ENCODE results near the gene XYLT1. TPM values are rescaled to one million over a fixed set of nuclear protein-coding genes. Genes with fewer than 3 reads are reported as not detected.
"Not testable (repeated sequence)": the region's sequence is repeated elsewhere in the genome, so short reads cannot be mapped to it uniquely, and the experiment has no call there.

Gene XYLT1
- total and polyA plus RNA-seq, 10 of the 15 experiments (the other 5 are each of a cell fraction or from before 2014, with no cell fraction given): 0.88 to 14.8 (median 5.8) TPM

DNA sequence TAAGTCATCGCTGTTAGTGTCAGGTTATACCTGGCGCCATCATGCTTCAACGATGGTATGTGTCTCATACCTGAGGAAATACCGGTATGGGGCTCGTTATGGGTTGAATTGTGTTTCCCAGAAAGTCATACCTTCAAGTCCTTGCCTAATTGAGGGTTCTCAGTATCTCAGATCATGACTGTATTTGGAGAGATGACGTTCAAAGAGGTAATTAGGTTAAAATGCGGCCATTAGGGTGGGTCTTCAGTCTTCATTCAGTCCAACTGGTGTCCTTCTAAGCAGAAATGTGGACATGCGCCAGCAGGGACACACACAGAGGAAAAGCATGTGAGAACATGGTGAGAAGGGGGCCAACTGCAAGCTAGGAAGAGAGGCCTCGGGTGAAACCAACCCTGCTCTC is 37.5 kb upstream of the XYLT1 start:
- no peak for FAIRE-seq

GRCh38 chr16:17507516-17507915 is 36.8 kb upstream of the XYLT1 start:
- in situ Hi-C loops (cut with MboI); intact Hi-C loops (cut with micrococcal nuclease; ENCODE audit: unreplicated experiment); H3K36me3 ChIP-seq (ENCODE audit: control insufficient read depth in 2 of 2, insufficient read depth in 2 of 2, low read length in 1 of 2); FAIRE-seq; CTCF ChIA-PET; H3K4me2 ChIP-seq (ENCODE audit: control insufficient read depth, insufficient read depth); H3K9ac ChIP-seq (ENCODE audit: control insufficient read depth, insufficient read depth, low read length); POLR2A ChIA-PET; H3K4me3 ChIP-seq; ATAC-seq; H3K27ac ChIP-seq (ENCODE audit: control insufficient read depth, insufficient read depth); BruUV-seq (replicated peaks); H3K4me1 ChIP-seq (ENCODE audit: control insufficient read depth, insufficient read depth, low read length); SMC1A ChIA-PET (ENCODE audit: uncharacterized antibody, unreplicated experiment); H3K79me2 ChIP-seq (ENCODE audit: control insufficient read depth, insufficient read depth, low read length); H3K9me3 ChIP-seq (replicated peaks; ENCODE audit: control insufficient read depth, insufficient read depth, low read length); DNase-seq (ENCODE audit: low read depth, low spot score); H3K27me3 ChIP-seq (replicated peaks in 1 of 2; ENCODE audit: control insufficient read depth in 2 of 2, insufficient read depth in 2 of 2, low read length in 1 of 2); RAD21 ChIA-PET (ENCODE audit: unreplicated experiment); H2AFZ ChIP-seq (ENCODE audit: control insufficient read depth, low read depth, low read length); H4K20me1 ChIP-seq (ENCODE audit: control insufficient read depth, insufficient read depth): not testable (repeated sequence)
- WGBS (ENCODE audit: insufficient coverage, insufficient replicate concordance, low lambda C conversion rate, missing lambda C conversion rate): 34% methylated on average over 8 of the region's 8 CpGs

More for the DNA sequence above, 37.5 kb upstream of the XYLT1 start:
- Histone ChIP-seq H3K27me3 (replicated peaks in 1 of 2; ENCODE audit: control insufficient read depth in 2 of 2, insufficient read depth in 2 of 2, low read length in 1 of 2) (0 out of 4 replicates have a peak, but pooled peaks cover 0 to 3% of the 10 kb centered on the region in 2 experiments), H3K4me3 (no peak overlapping the region), H3K9me3 (replicated peaks; ENCODE audit: control insufficient read depth, insufficient read depth, low read length) (no peaks in the 10 kb centered on the region; the same call in 2 of the 3 replicates), H3K36me3 (ENCODE audit: control insufficient read depth in 2 of 2, insufficient read depth in 2 of 2, low read length in 1 of 2) (no peaks in the 10 kb centered on the region), H3K9ac (ENCODE audit: control insufficient read depth, insufficient read depth, low read length) (no peak overlapping the region), H3K4me2 (ENCODE audit: control insufficient read depth, insufficient read depth) (no peak overlapping the region), H3K4me1 (ENCODE audit: control insufficient read depth, insufficient read depth, low read length) (no peaks in the 10 kb centered on the region), H3K79me2 (ENCODE audit: control insufficient read depth, insufficient read depth, low read length) (no peaks in the 10 kb centered on the region), H3K27ac (ENCODE audit: control insufficient read depth, insufficient read depth) (no peak overlapping the region), H4K20me1 (ENCODE audit: control insufficient read depth, insufficient read depth) (no peaks in the 10 kb centered on the region), H2AFZ (ENCODE audit: control insufficient read depth, low read depth, low read length) (no peak overlapping the region)
- TF ChIP-seq HDGF (IDR thresholded peaks at IDR 0.05) (no peak), E4F1 (IDR thresholded peaks at IDR 0.05; ENCODE audit: borderline replicate concordance, partially characterized antibody) (no peak), HDAC6 (IDR thresholded peaks at IDR 0.05; ENCODE audit: unreplicated experiment) (no peak), SMAD5 (IDR thresholded peaks at IDR 0.05; ENCODE audit: low read depth) (no peak), SMARCA5 (IDR thresholded peaks at IDR 0.05) (no peak), RB1 (IDR thresholded peaks at IDR 0.05; ENCODE audit: borderline replicate concordance) (no peak), RFX5 (IDR thresholded peaks at IDR 0.05; ENCODE audit: low read depth, low read length) (no peak), NR2C1 (IDR thresholded peaks at IDR 0.05) (no peak), SIN3A (IDR thresholded peaks at IDR 0.05; ENCODE audit: low read depth, low read length) (no peak), FOXK2 (IDR thresholded peaks at IDR 0.05) (no peak)
- DNase-seq (ENCODE audit: low read depth, low spot score) (no peak), ATAC-seq (no peak)
- SMC1A ChIA-PET (ENCODE audit: uncharacterized antibody, unreplicated experiment): no interaction called here
- in situ Hi-C loops (cut with MboI) (no loop called here), intact Hi-C loops (cut with micrococcal nuclease; ENCODE audit: unreplicated experiment) (no loop called here)
- POLR2A ChIA-PET: no interaction called here
- 55% methylated on average over 9 of the region's 9 CpGs for WGBS (ENCODE audit: insufficient coverage, insufficient replicate concordance, low lambda C conversion rate, missing lambda C conversion rate)
- RAD21 ChIA-PET (ENCODE audit: unreplicated experiment): no interaction called here
- no TSS peak for BruUV-seq (replicated peaks)
- CTCF ChIA-PET: interaction anchor here (0.7 kb wide), 1 partner anchor 1611 kb away, joined by 4 read pairs; no protein-coding TSS in a partner anchor

GRCh38 chr16:17505828-17506227 is 35.1 kb upstream of the XYLT1 start:
- POLR2A ChIA-PET; H3K27me3 ChIP-seq (replicated peaks in 1 of 2; ENCODE audit: control insufficient read depth in 2 of 2, insufficient read depth in 2 of 2, low read length in 1 of 2); in situ Hi-C loops (cut with MboI): not testable (repeated sequence)

More at GRCh38 chr16:17505828-17506227, 35.1 kb upstream of the XYLT1 start:
- 82% methylated on average over 11 of the region's 26 CpGs for WGBS (ENCODE audit: insufficient coverage, insufficient replicate concordance, low lambda C conversion rate, missing lambda C conversion rate)
- H3K4me3 ChIP-seq; H3K4me2 ChIP-seq (ENCODE audit: control insufficient read depth, insufficient read depth); H3K27ac ChIP-seq (ENCODE audit: control insufficient read depth, insufficient read depth); CTCF ChIA-PET; H3K9me3 ChIP-seq (replicated peaks; ENCODE audit: control insufficient read depth, insufficient read depth, low read length); DNase-seq (ENCODE audit: low read depth, low spot score); H4K20me1 ChIP-seq (ENCODE audit: control insufficient read depth, insufficient read depth); SMC1A ChIA-PET (ENCODE audit: uncharacterized antibody, unreplicated experiment); intact Hi-C loops (cut with micrococcal nuclease; ENCODE audit: unreplicated experiment); ATAC-seq; RAD21 ChIA-PET (ENCODE audit: unreplicated experiment); BruUV-seq (replicated peaks); H3K79me2 ChIP-seq (ENCODE audit: control insufficient read depth, insufficient read depth, low read length); H3K36me3 ChIP-seq (ENCODE audit: control insufficient read depth in 2 of 2, insufficient read depth in 2 of 2, low read length in 1 of 2); H2AFZ ChIP-seq (ENCODE audit: control insufficient read depth, low read depth, low read length); FAIRE-seq; H3K4me1 ChIP-seq (ENCODE audit: control insufficient read depth, insufficient read depth, low read length); H3K9ac ChIP-seq (ENCODE audit: control insufficient read depth, insufficient read depth, low read length): not testable (repeated sequence)

Measured in GM12878 (cell line).